NCI-H187 treated with DMSO at 0.1 percent for 48 hours (cell line): ENCODE data around the gene ANGPTL2.

Source experiments
- DNase-seq: peaks from one replicate; lab custom pipeline; 2025; lab: John Stamatoyannopoulos, UW

The ANGPTL2 gene

GRCh38 chr9:127049581-127049980 lies 72.9 kb downstream of the ANGPTL2 start:
- DNase-seq: no peak

- no peak for DNase-seq
Measured at GRCh38 chr9:127049044-127049443, 73.4 kb downstream of the ANGPTL2 start.

GRCh38 chr9:127047971-127048370 lies 74.5 kb downstream of the ANGPTL2 start:
- no peak for DNase-seq

- no peak for DNase-seq
Measured at GRCh38 chr9:127045148-127045547, 77.3 kb downstream of the ANGPTL2 start.

- DNase-seq: no peak
Measured at GRCh38 chr9:127039492-127039891, 82.9 kb downstream of the ANGPTL2 start.

GRCh38 chr9:127038531-127038930 lies 83.9 kb downstream of the ANGPTL2 start:
- DNase-seq: no peak
